ENCODE measurements around the gene KCNIP3.

Gene KCNIP3

GRCh38 chr2:95299961-95300360 lies 2.8 kb downstream of the KCNIP3 start:
- Mint-ChIP-seq H3K9me3 (no peaks in the 10 kb centered on the region), H3K4me1 (no peaks in the 10 kb centered on the region), H3K4me3 (no peak overlapping the region), H3K27ac (no peak overlapping the region), H3K36me3 (no peaks in the 10 kb centered on the region), H3K27me3 (peaks cover 2% of the 10 kb centered on the region)

- H3K36me3 Mint-ChIP-seq = no peaks in the 10 kb centered on the region
- no peak overlapping the region for H3K4me3 Mint-ChIP-seq
- H3K27ac Mint-ChIP-seq = no peak overlapping the region
- H3K9me3 Mint-ChIP-seq = no peaks in the 10 kb centered on the region
- H3K4me1 Mint-ChIP-seq = no peaks in the 10 kb centered on the region
- peaks cover 2% of the 10 kb centered on the region for H3K27me3 Mint-ChIP-seq
These were observed 3.3 kb downstream of the KCNIP3 start for GRCh38 chr2:95300450-95300849.

GRCh38 chr2:95301186-95301585 lies 4.0 kb downstream of the KCNIP3 start:
- Mint-ChIP-seq H3K4me3 (no peak overlapping the region), H3K9me3 (no peaks in the 10 kb centered on the region), H3K27ac (no peak overlapping the region)

GRCh38 chr2:95301876-95302641 lies 4.9 kb downstream of the KCNIP3 start:
- no peak overlapping the region for H3K27ac Mint-ChIP-seq
- peaks cover 2% of the 10 kb centered on the region for H3K27me3 Mint-ChIP-seq
- H3K36me3 Mint-ChIP-seq = no peaks in the 10 kb centered on the region
- H3K4me3 Mint-ChIP-seq = no peak overlapping the region
- H3K4me1 Mint-ChIP-seq = no peaks in the 10 kb centered on the region
- H3K9me3 Mint-ChIP-seq = no peaks in the 10 kb centered on the region

More at GRCh38 chr2:95301186-95301585, 4.0 kb downstream of the KCNIP3 start:
- Mint-ChIP-seq H3K36me3 (no peaks in the 10 kb centered on the region), H3K27me3 (peaks cover 2% of the 10 kb centered on the region), H3K4me1 (no peaks in the 10 kb centered on the region)

GRCh38 chr2:95303191-95303919 lies 6.2 kb downstream of the KCNIP3 start:
- Mint-ChIP-seq H3K27me3 (no peaks in the 10 kb centered on the region), H3K27ac (no peak overlapping the region), H3K4me3 (no peak overlapping the region), H3K4me1 (no peaks in the 10 kb centered on the region), H3K36me3 (no peaks in the 10 kb centered on the region), H3K9me3 (no peaks in the 10 kb centered on the region)

GRCh38 chr2:95305380-95306061 lies 8.4 kb downstream of the KCNIP3 start:
- no peak overlapping the region for H3K4me3 Mint-ChIP-seq
- no peaks in the 10 kb centered on the region for H3K36me3 Mint-ChIP-seq
- no peak overlapping the region for H3K27ac Mint-ChIP-seq
- no peaks in the 10 kb centered on the region for H3K4me1 Mint-ChIP-seq
- H3K27me3 Mint-ChIP-seq = no peaks in the 10 kb centered on the region
- no peaks in the 10 kb centered on the region for H3K9me3 Mint-ChIP-seq

GRCh38 chr2:95306336-95306895 lies 9.3 kb downstream of the KCNIP3 start:
- no peak overlapping the region for H3K27ac Mint-ChIP-seq
- H3K9me3 Mint-ChIP-seq = no peaks in the 10 kb centered on the region
- H3K4me3 Mint-ChIP-seq = no peak overlapping the region
- no peaks in the 10 kb centered on the region for H3K36me3 Mint-ChIP-seq
- H3K27me3 Mint-ChIP-seq = no peaks in the 10 kb centered on the region
- no peaks in the 10 kb centered on the region for H3K4me1 Mint-ChIP-seq

GRCh38 chr2:95307036-95307435 lies 9.9 kb downstream of the KCNIP3 start:
- no peak overlapping the region for H3K4me3 Mint-ChIP-seq
- no peak overlapping the region for H3K27ac Mint-ChIP-seq
- H3K4me1 Mint-ChIP-seq = no peaks in the 10 kb centered on the region
- H3K27me3 Mint-ChIP-seq = no peaks in the 10 kb centered on the region
- no peaks in the 10 kb centered on the region for H3K9me3 Mint-ChIP-seq
- H3K36me3 Mint-ChIP-seq = no peaks in the 10 kb centered on the region

- H3K27ac Mint-ChIP-seq = no peak overlapping the region
- no peak overlapping the region for H3K4me3 Mint-ChIP-seq
- H3K27me3 Mint-ChIP-seq = no peaks in the 10 kb centered on the region
- H3K4me1 Mint-ChIP-seq = no peaks in the 10 kb centered on the region
- H3K36me3 Mint-ChIP-seq = no peaks in the 10 kb centered on the region
- no peaks in the 10 kb centered on the region for H3K9me3 Mint-ChIP-seq
These were observed 10.7 kb downstream of the KCNIP3 start for GRCh38 chr2:95307878-95308277.

- Mint-ChIP-seq H3K27me3 (no peaks in the 10 kb centered on the region), H3K9me3 (no peaks in the 10 kb centered on the region), H3K4me3 (no peak overlapping the region), H3K4me1 (no peaks in the 10 kb centered on the region), H3K27ac (no peak overlapping the region), H3K36me3 (no peaks in the 10 kb centered on the region)
These were observed 11.4 kb downstream of the KCNIP3 start for GRCh38 chr2:95308426-95308990.

GRCh38 chr2:95309599-95309998 lies 12.5 kb downstream of the KCNIP3 start:
- H3K36me3 Mint-ChIP-seq = no peaks in the 10 kb centered on the region
- H3K4me1 Mint-ChIP-seq = no peaks in the 10 kb centered on the region
- peaks cover 2% of the 10 kb centered on the region for H3K27me3 Mint-ChIP-seq
- H3K4me3 Mint-ChIP-seq = no peak overlapping the region
- H3K9me3 Mint-ChIP-seq = no peaks in the 10 kb centered on the region
- no peak overlapping the region for H3K27ac Mint-ChIP-seq

- H3K4me3 Mint-ChIP-seq = no peak overlapping the region
These were observed 13.1 kb downstream of the KCNIP3 start for GRCh38 chr2:95310216-95310615.

GRCh38 chr2:95310651-95311050 lies 13.5 kb downstream of the KCNIP3 start:
- peaks cover 4% of the 10 kb centered on the region for H3K27me3 Mint-ChIP-seq
- H3K9me3 Mint-ChIP-seq = no peaks in the 10 kb centered on the region
- H3K36me3 Mint-ChIP-seq = no peaks in the 10 kb centered on the region
- no peak overlapping the region for H3K27ac Mint-ChIP-seq
- no peak overlapping the region for H3K4me3 Mint-ChIP-seq
- H3K4me1 Mint-ChIP-seq = no peaks in the 10 kb centered on the region

More at GRCh38 chr2:95310216-95310615, 13.1 kb downstream of the KCNIP3 start:
- Mint-ChIP-seq H3K27me3 (peaks cover 4% of the 10 kb centered on the region), H3K9me3 (no peaks in the 10 kb centered on the region), H3K36me3 (no peaks in the 10 kb centered on the region), H3K27ac (no peak overlapping the region), H3K4me1 (no peaks in the 10 kb centered on the region)

- no peaks in the 10 kb centered on the region for H3K9me3 Mint-ChIP-seq
- no peak overlapping the region for H3K4me3 Mint-ChIP-seq
- no peaks in the 10 kb centered on the region for H3K4me1 Mint-ChIP-seq
- peaks cover 4% of the 10 kb centered on the region for H3K27me3 Mint-ChIP-seq
- no peaks in the 10 kb centered on the region for H3K36me3 Mint-ChIP-seq
- H3K27ac Mint-ChIP-seq = no peak overlapping the region
These were observed 14.8 kb downstream of the KCNIP3 start for GRCh38 chr2:95311815-95312542.
